GM12892 (cell line): ENCODE measurements around the gene MEIOB.

ENCODE experiments used
- POLR2A ChIP-seq: IDR thresholded peaks from 2 replicates; pipeline ENCODE4 v1.6.1; 2011; ENCODE audit warnings: low read depth, low read length, control low read depth
- POLR2AphosphoS5 ChIP-seq: IDR thresholded peaks from 2 replicates; pipeline ENCODE4 v1.6.1; 2011; ENCODE audit warnings: low read depth, low read length, control low read depth
- TAF1 ChIP-seq: IDR thresholded peaks from 2 replicates; pipeline ENCODE4 v1.6.1; 2011; ENCODE audit warnings: low read depth, mild to moderate bottlenecking, control low read depth, low read length, borderline replicate concordance

- TF ChIP-seq POLR2A = no peak
- no peak for TF ChIP-seq POLR2AphosphoS5
- no peak for TF ChIP-seq TAF1
These were observed at the start of gene MEIOB for GRCh38 chr16:1871974-1872635.
